NCI-H2029 treated with DMSO at 0.1 percent for 48 hours (cell line): ENCODE data around the gene UBE2D2.
A peak's percentile ranks its signal among the peaks of the same experiment; 100 is the strongest.
"Not testable (repeated sequence)": the region's sequence is repeated elsewhere in the genome, so short reads cannot be mapped to it uniquely, and the experiment has no call there.

ENCODE experiments used
- DNase-seq: peaks from one replicate; lab custom pipeline; 2025; lab: John Stamatoyannopoulos, UW

Gene UBE2D2

GRCh38 chr5:139584137-139584536, 23.0 kb downstream of the UBE2D2 start:
- no peak for DNase-seq

GRCh38 chr5:139588116-139588515, 27.0 kb downstream of the UBE2D2 start:
- not testable (repeated sequence) for DNase-seq

DNA sequence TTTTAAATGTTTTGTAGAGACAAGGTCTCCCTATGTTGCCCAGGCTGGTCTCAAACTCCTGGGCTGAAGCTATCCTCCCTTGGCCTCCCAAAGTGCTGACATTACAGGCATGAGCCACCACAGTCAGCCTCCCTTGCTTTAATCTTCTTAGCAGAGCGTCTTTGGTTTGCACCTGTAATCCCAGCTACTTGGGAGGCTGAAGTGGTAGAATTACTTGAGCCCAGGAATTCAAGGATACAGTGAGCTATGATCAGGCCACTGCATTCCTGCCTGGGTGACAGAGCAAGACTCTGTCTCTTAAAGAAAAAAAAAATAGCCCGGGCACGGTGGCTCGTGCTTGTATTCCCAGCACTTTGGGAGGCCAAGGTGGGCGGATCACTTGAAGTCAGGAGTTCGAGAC, 27.8 kb downstream of the UBE2D2 start:
- DNase-seq: no peak

- DNase-seq: no peak
These were observed 31.1 kb downstream of the UBE2D2 start for GRCh38 chr5:139592289-139592688.

- not testable (repeated sequence) for DNase-seq
These were observed 31.9 kb downstream of the UBE2D2 start for GRCh38 chr5:139593076-139593475.

GRCh38 chr5:139593716-139594319, 32.7 kb downstream of the UBE2D2 start:
- DNase-seq: no peak

DNA sequence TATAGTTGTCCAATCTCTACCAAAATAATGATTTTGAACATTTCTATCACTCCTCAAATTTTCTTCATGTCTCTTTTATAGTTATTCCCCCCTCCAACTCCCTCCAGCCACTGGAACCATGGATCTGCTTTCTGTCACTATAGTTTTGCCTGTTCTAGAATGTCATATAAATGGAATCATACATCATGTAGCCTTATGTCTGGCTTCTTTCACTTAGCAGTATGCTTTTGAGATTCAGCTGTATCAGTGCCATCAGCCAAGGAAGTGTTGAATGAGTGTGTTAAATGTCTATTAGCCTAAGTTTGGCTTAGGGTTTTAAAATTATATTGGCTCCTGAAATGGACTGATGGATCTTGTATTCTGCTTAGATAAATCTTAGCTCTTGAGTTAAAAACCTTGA, 36.0 kb downstream of the UBE2D2 start:
- DNase-seq: no peak

DNA sequence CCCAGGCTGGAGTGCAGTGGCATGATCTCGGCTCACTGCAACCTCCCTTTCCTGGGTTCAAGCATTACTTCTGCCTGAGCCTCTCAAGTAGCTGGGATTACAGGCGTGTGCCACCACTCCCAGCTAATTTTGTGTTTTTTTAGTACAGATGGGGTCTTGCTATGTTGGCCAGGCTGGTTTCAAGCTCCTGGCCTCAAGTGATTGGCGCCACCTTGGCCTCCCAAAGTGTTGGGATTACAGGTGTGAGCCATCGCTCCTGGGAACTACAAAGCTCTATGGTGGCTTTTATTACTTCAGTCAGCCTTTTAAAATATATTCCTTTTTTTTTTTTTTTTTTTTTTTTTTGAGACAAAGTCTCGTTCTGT, 37.4 kb downstream of the UBE2D2 start:
- DNase-seq: not testable (repeated sequence)

GRCh38 chr5:139600336-139600949, 39.3 kb downstream of the UBE2D2 start:
- DNase-seq: no peak

DNA sequence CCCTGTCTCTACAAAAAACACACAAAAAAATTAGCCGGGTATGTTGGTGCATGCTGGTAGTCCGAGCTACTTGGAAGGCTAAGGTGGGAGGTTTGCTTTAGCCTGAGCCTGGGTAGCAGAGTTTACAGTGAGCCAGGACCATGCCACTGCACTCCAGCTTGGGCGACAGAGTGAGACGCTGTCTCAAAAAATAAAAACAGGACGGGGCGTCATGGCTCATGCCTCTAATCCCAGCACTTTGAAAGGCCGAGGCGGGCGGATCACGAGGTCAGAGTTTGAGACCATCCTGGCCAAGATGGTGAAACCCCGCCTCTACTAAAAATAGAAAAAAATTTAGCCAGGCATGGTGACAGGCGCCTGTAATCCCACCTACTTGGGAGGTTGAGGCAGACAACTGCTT, 40.3 kb downstream of the UBE2D2 start:
- no peak for DNase-seq

DNA sequence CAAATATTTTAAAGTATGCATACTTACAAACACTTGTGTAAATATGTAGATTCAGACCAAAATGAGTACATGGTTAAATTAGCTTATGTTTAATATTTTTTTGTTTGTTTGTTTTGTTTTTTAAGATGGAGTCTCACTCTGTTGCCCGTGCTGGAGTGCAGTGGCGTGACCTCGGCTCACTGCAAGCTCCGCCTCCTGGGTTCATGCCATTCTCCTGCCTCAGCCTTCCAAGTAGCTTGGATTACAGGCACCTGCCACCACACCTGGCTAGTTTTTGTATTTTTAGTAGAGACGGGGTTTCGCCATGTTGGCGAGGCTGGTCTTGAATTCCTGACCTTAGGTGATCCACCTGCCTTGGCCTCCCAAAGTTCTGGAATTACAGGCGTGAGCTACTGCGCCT, 40.8 kb downstream of the UBE2D2 start:
- peak; percentile 9 for DNase-seq

- DNase-seq: no peak
These were observed 44.7 kb downstream of the UBE2D2 start for GRCh38 chr5:139605887-139606286.

DNA sequence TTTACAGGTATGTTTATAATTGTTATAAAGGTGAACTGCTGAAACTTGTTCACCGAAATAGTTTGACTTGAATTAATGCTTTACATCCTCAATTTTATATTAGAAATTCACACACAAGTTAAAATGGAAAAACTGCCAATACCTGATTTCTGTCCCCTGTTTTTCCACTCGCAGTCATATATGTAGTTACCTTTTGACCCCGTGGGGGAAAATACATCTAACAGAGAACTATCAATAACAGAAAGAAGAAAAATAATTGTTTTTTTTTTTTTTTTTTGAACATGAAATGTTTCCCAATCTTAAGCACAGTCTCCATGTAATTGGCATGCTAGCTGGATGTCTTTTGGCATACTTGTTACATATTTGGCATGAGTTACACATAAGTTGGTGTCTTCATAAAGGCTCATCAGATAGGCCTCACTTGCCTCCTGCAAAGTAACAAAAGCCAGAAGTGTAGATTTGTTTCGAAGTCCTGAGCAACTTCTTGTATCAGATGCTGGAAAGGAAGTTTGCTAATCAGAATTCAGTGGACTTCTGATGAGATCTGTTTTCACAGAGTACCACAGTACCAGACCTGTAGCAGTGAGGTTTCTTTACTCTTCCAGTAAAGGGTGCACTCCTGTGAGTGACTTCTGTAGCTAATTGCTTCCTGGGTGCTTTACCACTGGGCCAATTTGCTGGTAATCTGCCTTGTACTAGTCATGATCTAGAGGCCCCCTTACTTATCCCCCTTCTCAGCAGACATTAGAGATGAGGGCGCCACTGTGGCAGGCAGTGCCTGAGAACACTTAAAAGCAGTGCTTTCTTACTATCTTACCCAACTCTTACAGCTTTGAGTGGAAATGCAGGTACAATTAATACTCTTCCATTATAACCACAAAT, 50.8 kb downstream of the UBE2D2 start:
- no peak for DNase-seq

DNA sequence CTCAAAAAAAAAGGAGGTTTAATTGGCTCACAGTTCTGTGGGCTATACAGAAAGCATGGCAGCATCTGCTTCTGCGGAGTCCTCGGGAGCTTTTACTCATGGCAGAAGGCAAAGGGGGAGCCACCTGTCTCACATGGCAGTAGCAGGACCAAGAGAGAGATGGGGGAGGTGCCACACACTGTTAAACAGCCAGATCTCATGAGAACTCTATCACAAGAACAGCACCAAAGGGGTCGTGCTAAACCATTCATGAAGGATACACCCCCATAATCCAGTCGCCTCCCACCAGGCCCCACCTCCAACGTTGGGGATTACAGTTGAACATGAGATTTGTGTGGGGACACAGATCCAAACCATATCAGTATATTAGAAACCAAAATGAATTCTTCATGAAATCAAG, 58.7 kb downstream of the UBE2D2 start:
- no peak for DNase-seq

DNA sequence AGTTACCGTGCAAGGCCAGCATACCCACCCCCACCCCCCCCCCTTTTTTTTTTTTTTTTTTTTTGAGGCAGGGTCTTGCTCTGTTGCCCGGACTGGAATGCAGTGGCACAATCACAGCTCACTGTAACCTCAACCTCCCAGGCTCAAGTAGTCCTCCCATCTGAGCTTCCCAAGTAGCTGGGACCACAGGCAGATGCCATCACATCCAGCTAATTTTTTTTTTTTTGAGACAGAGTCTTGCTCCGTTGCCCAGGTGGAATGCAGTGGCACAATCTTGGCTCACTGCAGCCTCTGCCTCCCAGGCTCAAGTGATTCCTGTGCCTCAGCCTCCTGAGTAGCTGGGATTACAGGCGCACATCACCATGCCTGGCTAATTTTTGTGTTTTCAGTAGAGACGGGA, 64.3 kb downstream of the UBE2D2 start:
- not testable (repeated sequence) for DNase-seq

GRCh38 chr5:139630855-139631254, 69.7 kb downstream of the UBE2D2 start:
- DNase-seq: no peak

GRCh38 chr5:139631520-139632165, 70.5 kb downstream of the UBE2D2 start:
- DNase-seq: no peak

DNA sequence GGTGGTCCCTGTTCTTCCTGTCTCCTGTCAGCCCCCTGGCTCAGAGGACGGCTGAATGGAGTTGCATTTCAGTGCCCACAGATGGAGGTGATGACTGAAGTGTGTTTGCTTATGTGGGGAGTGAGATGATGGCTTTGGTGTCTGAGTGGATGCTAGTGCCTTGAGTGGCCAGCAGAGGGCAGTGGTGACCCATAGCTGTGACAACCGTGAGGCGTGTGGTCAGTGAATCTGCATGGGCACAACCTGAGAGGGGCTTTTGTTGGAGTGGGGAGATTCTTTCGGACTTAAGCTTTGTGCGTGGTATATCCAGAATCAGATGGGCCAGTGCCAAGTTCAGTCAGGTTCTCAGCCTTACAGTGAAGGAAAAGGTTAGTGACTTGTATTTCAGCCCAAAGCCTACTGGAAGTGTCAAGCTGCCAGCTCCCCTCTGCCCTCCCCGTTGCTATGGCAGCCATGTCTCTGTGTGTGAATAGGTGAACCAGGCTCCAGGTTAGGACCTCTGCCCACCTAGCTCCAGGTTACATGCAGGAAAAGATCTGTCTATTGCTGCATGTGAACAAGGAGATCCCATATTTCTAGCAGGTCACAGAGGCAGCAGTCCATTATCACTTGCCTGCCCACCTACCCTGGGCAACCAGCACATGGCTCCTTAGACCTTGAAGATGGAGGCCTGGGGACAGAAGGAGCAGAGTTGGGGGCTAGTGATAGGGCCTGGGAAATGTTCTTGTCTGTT, 72.3 kb downstream of the UBE2D2 start:
- DNase-seq: peak; percentile 78

GRCh38 chr5:139634028-139634325, 72.8 kb downstream of the UBE2D2 start:
- DNase-seq: no peak

DNA sequence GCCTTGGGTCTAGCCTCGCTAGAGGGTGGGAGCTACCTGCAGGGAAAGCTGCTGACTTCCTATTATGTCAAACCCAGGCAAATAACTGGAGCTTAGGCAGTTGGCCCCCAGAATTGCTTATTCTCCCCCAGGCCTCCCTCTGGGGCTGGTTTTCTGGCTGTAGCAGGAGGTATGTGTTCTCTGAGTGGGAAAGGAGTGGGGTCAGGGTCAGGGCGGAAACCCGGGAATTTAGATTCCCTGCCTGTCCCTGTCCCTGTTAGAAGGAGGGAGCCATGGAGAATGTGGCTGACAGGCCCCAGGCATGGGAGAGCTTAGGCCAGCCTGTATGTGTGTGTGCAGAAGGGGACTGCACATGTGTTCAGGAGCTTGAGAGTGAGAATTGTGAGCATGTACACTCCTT, 73.4 kb downstream of the UBE2D2 start:
- DNase-seq: no peak

DNA sequence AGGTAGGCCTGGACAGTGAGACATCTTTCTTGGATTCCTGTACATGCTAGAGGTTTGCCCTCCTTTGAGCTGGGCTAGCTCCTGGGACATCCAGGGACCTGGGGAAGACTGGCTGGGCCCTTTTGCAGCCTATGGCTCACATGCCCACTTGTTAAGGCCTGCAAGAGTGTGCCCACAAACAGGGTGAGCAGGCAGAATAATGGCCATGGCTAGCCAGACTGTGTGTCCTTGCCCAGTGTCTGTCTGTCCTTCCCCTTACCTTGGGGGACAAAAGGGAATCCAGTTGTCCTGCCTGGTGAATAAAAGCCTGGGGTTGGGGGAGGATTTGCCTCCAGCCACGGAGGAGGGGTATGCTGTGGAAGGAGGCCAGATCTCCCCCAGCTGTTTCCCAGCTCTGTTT, 74.1 kb downstream of the UBE2D2 start:
- DNase-seq: no peak

DNA sequence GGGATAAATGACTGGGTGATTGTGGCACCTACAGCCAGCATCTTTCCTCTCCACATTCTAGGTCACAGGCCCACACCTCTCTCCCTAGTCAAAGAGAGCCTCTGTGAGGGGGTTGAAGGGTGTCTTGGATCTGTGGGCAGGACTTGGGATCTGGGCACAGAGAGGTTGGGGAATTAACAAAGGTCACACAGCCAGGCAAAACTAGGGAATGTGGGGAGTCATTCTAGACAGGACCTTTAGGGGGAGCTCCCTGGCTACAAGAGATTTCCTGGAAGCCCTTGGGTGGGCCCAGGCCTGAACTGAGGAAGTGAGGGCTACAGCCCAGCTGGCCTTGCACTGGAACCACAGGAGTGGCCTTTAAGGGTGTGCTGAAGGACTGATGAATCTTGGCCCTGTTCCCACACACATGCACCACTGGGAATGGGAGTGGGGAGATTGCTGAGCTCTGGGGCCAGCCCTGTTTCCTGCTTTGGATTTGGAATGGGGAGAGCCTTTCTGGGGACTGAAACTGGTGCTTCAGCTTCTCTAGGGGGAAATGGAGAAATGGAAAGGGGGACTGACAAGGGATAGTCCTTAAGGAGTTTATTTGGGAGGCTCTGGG, 74.6 kb downstream of the UBE2D2 start:
- peak; percentile 91 for DNase-seq
